Loucy (cell line): Measurements from ENCODE around the gene BLID.
A peak's percentile ranks its signal among the peaks of the same experiment; 100 is the strongest.

Experiments
- H2AFZ ChIP-seq: fragments of 200-600 bp; sonication (generic); 2 replicates; pipeline ENCODE4 v1.6.0; 2016; ENCODE audit warnings: antibody characterized with exemption, mild to moderate bottlenecking, low read length, moderate library complexity
- H3F3A ChIP-seq: fragments of 200-600 bp; 2 replicates; pipeline ENCODE4 v1.6.0; 2016; ENCODE audit warnings: antibody characterized with exemption, low read depth, mild to moderate bottlenecking
- H3K27me3 ChIP-seq: fragments of 200-600 bp; sonication (generic); 2 replicates; pipeline ENCODE4 v1.6.1; 2014; ENCODE audit warnings: low read length, mild to moderate bottlenecking; ENCODE audit not compliant: insufficient read depth, poor library complexity, severe bottlenecking
- H3K36me3 ChIP-seq: fragments of 200-600 bp; sonication (generic); 2 replicates; pipeline ENCODE4 v1.6.1; 2016; ENCODE audit warnings: low read length; ENCODE audit not compliant: insufficient read depth
- H3K4me1 ChIP-seq: fragments of 200-600 bp; sonication (generic); 2 replicates; pipeline ENCODE4 v1.5.1; 2014; ENCODE audit warnings: low read length, mild to moderate bottlenecking; ENCODE audit not compliant: insufficient read depth, poor library complexity, severe bottlenecking
- H3K4me2 ChIP-seq: fragments of 200-600 bp; sonication (generic); 2 replicates; pipeline ENCODE4 v1.6.0; 2014; ENCODE audit warnings: antibody characterized with exemption, low read length, low read depth, mild to moderate bottlenecking; ENCODE audit not compliant: poor library complexity, severe bottlenecking
- H3K4me3 ChIP-seq: fragments of 200-600 bp; sonication (generic); 2 replicates; pipeline ENCODE4 v1.5.1; 2014; ENCODE audit warnings: low read length, mild to moderate bottlenecking, mixed read lengths; ENCODE audit not compliant: poor library complexity, severe bottlenecking
- H3K79me2 ChIP-seq: fragments of 200-600 bp; sonication (generic); 2 replicates; pipeline ENCODE4 v1.6.1; 2014; ENCODE audit warnings: low read length; ENCODE audit not compliant: insufficient read depth
- H3K9ac ChIP-seq: fragments of 200-600 bp; sonication (generic); 2 replicates; pipeline ENCODE4 v1.6.0; 2014; ENCODE audit warnings: mild to moderate bottlenecking, low read depth, low read length, moderate library complexity; ENCODE audit not compliant: poor library complexity, severe bottlenecking
- H3K9me2 ChIP-seq: fragments of 200-600 bp; sonication (generic); replicated peaks from 2 replicates; pipeline ENCODE4 v1.6.1; 2016; ENCODE audit warnings: low read depth, low read length, mixed read lengths
- H3K9me3 ChIP-seq: fragments of 200-600 bp; sonication (generic); 2 replicates; pipeline ENCODE4 v1.6.1; 2014; ENCODE audit warnings: mild to moderate bottlenecking, antibody characterized with exemption, low read length, low read depth; ENCODE audit not compliant: insufficient read depth
- H4K20me1 ChIP-seq: fragments of 200-600 bp; sonication (generic); 2 replicates; pipeline ENCODE4 v1.6.0; 2014; ENCODE audit warnings: antibody characterized with exemption, low read length, mild to moderate bottlenecking; ENCODE audit not compliant: insufficient read depth, poor library complexity, severe bottlenecking
- CTCF ChIP-seq: fragments of 200-600 bp; sonication (generic); conservative IDR thresholded peaks from 2 replicates; pipeline ENCODE4 v1.5.1; 2014; ENCODE audit warnings: mild to moderate bottlenecking, antibody characterized with exemption, low read length
- EZH2phosphoT487 ChIP-seq: fragments of 200-600 bp; IDR thresholded peaks from 2 replicates; pipeline ENCODE4 v1.6.1; 2018; ENCODE audit warnings: antibody characterized with exemption, mild to moderate bottlenecking, moderate library complexity, borderline replicate concordance

The BLID gene

DNA sequence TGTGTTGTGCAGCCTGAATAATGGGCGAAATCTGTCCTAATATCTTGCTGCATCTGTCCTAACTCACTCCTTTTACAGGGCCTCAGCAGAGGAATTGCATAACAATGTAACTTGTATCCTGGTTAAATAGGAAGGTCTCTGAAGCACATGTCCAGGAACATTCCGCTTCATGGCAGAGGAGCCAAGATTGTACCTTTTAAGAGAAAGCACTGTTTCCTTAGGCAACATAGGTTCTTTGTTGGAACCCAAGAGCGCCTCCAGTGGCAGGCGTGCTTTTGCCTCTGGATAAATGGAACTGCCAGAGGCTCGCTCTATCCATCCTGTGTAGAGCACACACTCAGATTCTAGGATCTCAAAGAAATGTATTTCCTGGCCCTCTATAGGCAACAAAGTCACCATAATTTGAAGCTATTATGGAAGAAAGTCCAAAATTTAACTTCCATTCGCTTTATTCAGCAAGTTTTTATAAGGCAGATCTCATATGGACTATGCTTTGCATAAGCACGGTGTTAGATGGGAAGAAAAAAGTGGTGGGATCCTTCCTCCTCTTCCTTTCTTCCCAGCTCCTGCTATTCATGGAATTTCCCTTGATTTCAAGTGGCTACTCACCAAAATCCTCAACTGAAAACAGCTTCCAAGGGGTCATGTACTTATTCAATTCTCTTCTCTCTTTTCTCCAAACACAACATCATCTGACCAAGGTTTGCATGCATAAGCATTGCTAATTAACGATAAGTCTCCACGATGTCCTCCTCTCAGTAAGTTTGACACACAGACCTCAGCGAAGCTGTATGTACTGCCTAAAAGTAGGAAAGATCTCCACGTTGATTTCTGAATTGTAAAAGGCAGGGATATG lies at the start of gene BLID:
Gene BLID, minus strand, starts transcription at position 692 of the 856 bp plus-strand sequence. Its CDS starts 293 bp downstream, at position 399.
- H2AFZ ChIP-seq = no peak within 1 kb of the TSS

DNA sequence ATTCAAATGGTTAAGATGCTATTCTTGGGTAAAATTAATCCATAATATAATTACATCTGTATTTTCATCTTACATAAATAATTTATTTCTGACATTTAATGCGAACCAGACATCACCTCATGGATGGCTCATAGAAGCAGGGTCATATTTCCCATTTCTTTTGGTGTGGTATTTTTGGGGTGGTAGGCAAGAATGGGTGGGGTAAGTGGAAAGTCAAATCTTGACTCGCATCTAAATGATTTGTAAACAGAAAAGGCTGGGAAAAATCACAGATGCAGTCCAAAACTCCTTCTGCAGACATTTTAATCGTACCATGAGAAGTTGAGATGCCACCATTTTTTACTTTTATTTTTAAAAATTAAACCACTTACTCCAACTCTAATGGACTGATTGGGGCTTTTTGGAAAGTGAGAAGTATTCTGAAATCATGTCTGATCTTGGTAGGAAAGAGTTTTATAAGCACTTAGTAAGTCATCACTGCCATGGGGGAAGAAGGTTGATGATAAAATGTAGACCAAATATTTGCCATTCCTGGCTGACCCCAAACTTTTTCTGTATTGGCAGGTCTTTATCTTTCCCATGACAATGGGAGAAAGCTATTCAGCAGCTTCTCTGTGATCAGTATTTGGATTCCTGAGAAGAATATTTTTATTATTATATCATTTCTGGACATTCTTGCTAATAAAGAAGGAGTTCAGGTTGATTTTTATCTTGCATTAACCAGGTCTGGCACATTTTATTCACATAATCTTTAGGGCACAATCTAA lies 47.2 kb upstream of the BLID start:
- H3K4me3 ChIP-seq = no peak overlapping the region
- no peaks in the 10 kb centered on the region for H4K20me1 ChIP-seq
- H3K79me2 ChIP-seq = no peaks in the 10 kb centered on the region
- H3F3A ChIP-seq = no peaks in the 10 kb centered on the region
- no peaks in the 10 kb centered on the region for H3K36me3 ChIP-seq
- TF ChIP-seq EZH2phosphoT487 = no peak
- no peak for TF ChIP-seq CTCF
- H3K9ac ChIP-seq = no peak overlapping the region
- H2AFZ ChIP-seq = no peak overlapping the region
- no peaks in the 10 kb centered on the region for H3K9me2 ChIP-seq
- H3K27me3 ChIP-seq = no peaks in the 10 kb centered on the region
- H3K9me3 ChIP-seq = no peaks in the 10 kb centered on the region
- H3K4me2 ChIP-seq = no peak overlapping the region
- peaks cover 9% of the 10 kb centered on the region for H3K4me1 ChIP-seq

More for the DNA sequence above, at the start of gene BLID:
- no peak within 1 kb of the TSS for H3K4me3 ChIP-seq
- H3K9me3 ChIP-seq = no peaks in the 10 kb centered on the region
- no peak within 1 kb of the TSS for H3K9ac ChIP-seq
- no peaks in the 10 kb centered on the region for H3K79me2 ChIP-seq
- no peaks in the 10 kb centered on the region for H3K36me3 ChIP-seq
- H3K27me3 ChIP-seq = no peaks in the 10 kb centered on the region
- no peak within 1 kb of the TSS for H3K4me2 ChIP-seq
- TF ChIP-seq CTCF = peak; percentile 75
- no peak for TF ChIP-seq EZH2phosphoT487
- no peaks in the 10 kb centered on the region for H3K9me2 ChIP-seq
- no peaks in the 10 kb centered on the region for H4K20me1 ChIP-seq
- no peaks in the 10 kb centered on the region for H3F3A ChIP-seq
- H3K4me1 ChIP-seq = no peaks in the 10 kb centered on the region

- no peaks in the 10 kb centered on the region for H3K79me2 ChIP-seq
- H3K9ac ChIP-seq = no peak overlapping the region
- no peaks in the 10 kb centered on the region for H3F3A ChIP-seq
- TF ChIP-seq EZH2phosphoT487 (no peak), CTCF (no peak)
- no peak overlapping the region for H3K4me3 ChIP-seq
- H3K27me3 ChIP-seq = no peaks in the 10 kb centered on the region
- no peaks in the 10 kb centered on the region for H3K9me2 ChIP-seq
- no peaks in the 10 kb centered on the region for H3K36me3 ChIP-seq
- peaks cover 15% of the 10 kb centered on the region for H3K4me1 ChIP-seq
- H3K4me2 ChIP-seq = no peak overlapping the region
- no peak overlapping the region for H2AFZ ChIP-seq
- no peaks in the 10 kb centered on the region for H3K9me3 ChIP-seq
- H4K20me1 ChIP-seq = no peaks in the 10 kb centered on the region
Measured at GRCh38 chr11:122162095-122162494, 46.1 kb upstream of the BLID start.
